Calu3 (cell line): Measurements from ENCODE around the gene OPTC. TPM values are rescaled to one million over a fixed set of nuclear protein-coding genes. Genes with fewer than 3 reads are reported as not detected.

Experiments
- BruUV-seq: library from RNA; stranded (reverse); fragments of 400-500 nt; replicated peaks from 2 replicates; lab custom pipeline; 2021; lab: Mats Ljungman, UMichigan
- CTCF ChIA-PET: fragments of 300-600 bp; sonication (Branson Sonifier 250); formaldehyde crosslinking; loops from one replicate; lab custom pipeline; 2022; ENCODE audit warnings: antibody characterized with exemption; lab: Charles Lee
- DNase-seq: peaks from one replicate; pipeline ENCODE4 v3.0.0; 2022
- H3K27ac Mint-ChIP-seq: one replicate; pipeline ENCODE4 v1.8.0; 2022; ENCODE audit warnings: mixed read lengths; ENCODE audit not compliant: unreplicated experiment
- H3K27me3 Mint-ChIP-seq: one replicate; pipeline ENCODE4 v1.8.0; 2022; ENCODE audit warnings: mixed read lengths; ENCODE audit not compliant: unreplicated experiment
- H3K36me3 Mint-ChIP-seq: one replicate; pipeline ENCODE4 v1.8.0; 2022; ENCODE audit warnings: mild to moderate bottlenecking, moderate library complexity, mixed read lengths; ENCODE audit not compliant: insufficient read depth, unreplicated experiment
- H3K4me1 Mint-ChIP-seq: one replicate; pipeline ENCODE4 v1.8.0; 2022; ENCODE audit warnings: mild to moderate bottlenecking, low read depth, mixed read lengths; ENCODE audit not compliant: unreplicated experiment
- H3K4me3 Mint-ChIP-seq: one replicate; pipeline ENCODE4 v1.8.0; 2022; ENCODE audit warnings: mild to moderate bottlenecking, low read depth, moderate library complexity, mixed read lengths; ENCODE audit not compliant: unreplicated experiment
- H3K9me3 Mint-ChIP-seq: one replicate; pipeline ENCODE4 v1.8.0; 2022; ENCODE audit warnings: low read depth, mixed read lengths; ENCODE audit not compliant: unreplicated experiment
- intact Hi-C: fragments of 100-400 bp; cut with micrococcal nuclease; formaldehyde crosslinking; loops from one replicate; pipeline ENCODE4 v1.10.0; 2022; ENCODE audit not compliant: unreplicated experiment
- total RNA-seq: library from RNA; stranded (reverse); gene quantifications from 2 replicates; pipeline ENCODE4 v1.2.3, GENCODE V29; 2022
- TF ChIP-seq, protein P1 (sequence below): fragments of 200-600 bp; IDR thresholded peaks from one replicate; pipeline ENCODE4 v1.8.0; 2022; ENCODE audit warnings: antibody characterized with exemption; ENCODE audit not compliant: unreplicated experiment

OPTC gene
- total RNA-seq, 1 experiment from 2014 or later, result not detected

DNA sequence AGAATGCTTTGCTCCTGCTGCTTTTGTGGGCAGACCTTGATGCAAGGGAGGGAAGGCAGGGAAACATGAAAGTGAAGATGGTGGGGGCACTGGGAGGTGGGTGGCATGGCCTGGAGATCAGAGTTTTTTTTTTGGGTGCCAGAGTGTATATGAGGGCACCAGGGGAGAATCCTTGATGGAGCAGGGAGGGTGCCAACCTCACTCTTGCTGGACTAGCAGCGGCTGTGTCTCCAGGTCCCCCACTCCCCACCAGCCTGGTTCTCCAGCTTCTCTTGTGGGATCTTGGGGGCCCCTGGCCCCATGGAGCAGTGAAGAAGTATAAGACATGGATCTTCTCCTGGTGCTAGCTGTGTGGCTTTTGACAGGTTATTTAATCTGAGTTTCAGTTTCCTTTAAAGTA, 31.8 kb upstream of the OPTC start:
- H3K9me3 Mint-ChIP-seq, result no peaks in the 10 kb centered on the region
- DNase-seq, result no peak
- BruUV-seq, result no TSS peak
- H3K4me1 Mint-ChIP-seq, result no peaks in the 10 kb centered on the region
- intact Hi-C loops, result no loop called here
- peaks cover 96% of the 10 kb centered on the region for H3K27me3 Mint-ChIP-seq
- no peak overlapping the region for H3K27ac Mint-ChIP-seq
- TF ChIP-seq, protein P1, sequence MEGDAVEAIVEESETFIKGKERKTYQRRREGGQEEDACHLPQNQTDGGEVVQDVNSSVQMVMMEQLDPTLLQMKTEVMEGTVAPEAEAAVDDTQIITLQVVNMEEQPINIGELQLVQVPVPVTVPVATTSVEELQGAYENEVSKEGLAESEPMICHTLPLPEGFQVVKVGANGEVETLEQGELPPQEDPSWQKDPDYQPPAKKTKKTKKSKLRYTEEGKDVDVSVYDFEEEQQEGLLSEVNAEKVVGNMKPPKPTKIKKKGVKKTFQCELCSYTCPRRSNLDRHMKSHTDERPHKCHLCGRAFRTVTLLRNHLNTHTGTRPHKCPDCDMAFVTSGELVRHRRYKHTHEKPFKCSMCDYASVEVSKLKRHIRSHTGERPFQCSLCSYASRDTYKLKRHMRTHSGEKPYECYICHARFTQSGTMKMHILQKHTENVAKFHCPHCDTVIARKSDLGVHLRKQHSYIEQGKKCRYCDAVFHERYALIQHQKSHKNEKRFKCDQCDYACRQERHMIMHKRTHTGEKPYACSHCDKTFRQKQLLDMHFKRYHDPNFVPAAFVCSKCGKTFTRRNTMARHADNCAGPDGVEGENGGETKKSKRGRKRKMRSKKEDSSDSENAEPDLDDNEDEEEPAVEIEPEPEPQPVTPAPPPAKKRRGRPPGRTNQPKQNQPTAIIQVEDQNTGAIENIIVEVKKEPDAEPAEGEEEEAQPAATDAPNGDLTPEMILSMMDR, result no peak
- no peaks in the 10 kb centered on the region for H3K36me3 Mint-ChIP-seq
- CTCF ChIA-PET, result no interaction called here
- H3K4me3 Mint-ChIP-seq, result no peak overlapping the region

DNA sequence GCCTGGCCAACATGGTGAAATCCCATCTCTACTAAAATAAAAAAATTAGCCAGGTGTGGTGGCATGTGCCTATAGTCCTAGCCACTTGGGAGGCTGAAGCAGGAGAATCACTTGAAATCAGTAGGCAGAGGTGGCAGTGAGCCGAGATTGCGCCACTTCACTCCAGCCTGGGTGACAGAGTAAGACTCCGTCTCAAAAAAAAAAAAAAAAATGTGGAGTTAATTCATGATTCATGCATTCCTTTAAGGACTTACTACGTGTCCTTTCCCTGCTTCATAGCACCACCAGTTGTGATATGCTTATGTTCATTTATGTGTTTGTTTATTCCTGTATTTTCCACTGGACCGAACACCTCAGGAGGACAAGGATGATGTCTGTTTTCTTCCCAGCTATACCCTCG, 31.1 kb upstream of the OPTC start:
- H3K36me3 Mint-ChIP-seq, result no peaks in the 10 kb centered on the region

DNA sequence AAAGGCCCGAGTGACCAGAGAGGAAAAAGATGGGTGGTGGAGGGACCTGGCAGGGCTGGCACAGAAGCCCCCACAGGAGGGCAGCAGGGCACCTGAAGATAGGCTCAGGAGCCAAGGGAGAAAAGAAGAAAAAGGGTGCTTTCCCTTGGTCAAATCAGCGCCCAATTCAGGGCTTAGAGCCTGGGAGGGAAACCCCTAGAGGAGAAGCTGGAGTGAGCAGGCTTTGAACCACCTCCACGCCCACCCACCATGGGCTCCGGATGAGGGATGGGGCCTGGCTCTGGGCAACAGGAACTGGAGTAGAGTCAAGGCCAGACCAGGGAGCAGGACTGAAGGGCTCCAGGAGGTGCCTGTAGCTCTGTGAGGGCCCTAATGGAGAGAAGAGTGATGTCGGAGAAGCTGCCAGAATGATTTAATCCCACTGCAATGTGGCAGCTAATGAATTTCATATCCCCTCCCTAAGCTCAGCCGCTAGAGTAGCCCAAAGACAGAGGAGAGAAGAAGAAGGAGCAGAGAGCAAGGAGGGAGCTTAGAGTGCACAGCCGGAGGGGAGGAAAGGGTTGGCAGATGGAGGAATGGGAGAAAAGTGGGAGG, 30.4 kb upstream of the OPTC start:
- H3K27me3 Mint-ChIP-seq, result peaks cover 96% of the 10 kb centered on the region
- intact Hi-C loops, result no loop called here
- no peaks in the 10 kb centered on the region for H3K4me1 Mint-ChIP-seq
- no peak overlapping the region for H3K27ac Mint-ChIP-seq
- no peak overlapping the region for H3K4me3 Mint-ChIP-seq
- CTCF ChIA-PET, result interaction anchor here (0.5 to 0.9 kb wide), 4 partner anchors 12 to 1513 kb away, joined by 3 to 4 read pairs (median 4); partner anchors contain the start of gene PRELP
- DNase-seq, result no peak
- H3K36me3 Mint-ChIP-seq, result no peaks in the 10 kb centered on the region
- BruUV-seq, result no TSS peak
- TF ChIP-seq, protein P1, result no peak
- no peaks in the 10 kb centered on the region for H3K9me3 Mint-ChIP-seq

More for the DNA sequence above, 31.1 kb upstream of the OPTC start:
- Mint-ChIP-seq H3K27me3 (peaks cover 96% of the 10 kb centered on the region), H3K9me3 (no peaks in the 10 kb centered on the region), H3K4me3 (no peak overlapping the region), H3K4me1 (no peaks in the 10 kb centered on the region), H3K27ac (no peak overlapping the region)
- intact Hi-C loops, result no loop called here
- TF ChIP-seq, protein P1, result no peak
- CTCF ChIA-PET, result interaction anchor here (0.7 to 0.8 kb wide), 2 partner anchors 13 to 1514 kb away, joined by 3 to 4 read pairs; partner anchors contain the start of gene PRELP
- DNase-seq, result no peak
- no TSS peak for BruUV-seq

DNA sequence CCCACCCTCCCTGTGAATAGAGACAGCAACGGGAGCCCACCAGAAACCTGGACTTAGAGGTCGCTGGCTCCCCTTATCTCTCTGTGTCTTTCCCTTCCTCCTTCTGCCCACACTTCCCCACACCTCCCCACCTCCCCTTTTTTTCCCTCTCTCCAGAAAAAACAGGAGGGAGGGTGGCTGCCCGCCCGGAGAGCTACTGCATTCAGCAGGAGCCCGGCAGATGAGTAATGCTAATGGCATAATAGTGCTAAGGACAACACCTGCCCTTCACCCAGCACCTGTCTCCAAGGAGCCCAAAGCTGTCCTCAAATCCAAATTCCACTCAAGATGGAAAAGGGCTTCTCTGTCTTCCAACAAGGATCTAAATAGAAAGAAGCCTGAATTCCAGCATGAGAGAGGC, 29.7 kb upstream of the OPTC start:
- no peak for DNase-seq

More for the DNA sequence above, 29.7 kb upstream of the OPTC start:
- H3K4me1 Mint-ChIP-seq, result no peaks in the 10 kb centered on the region
- intact Hi-C loops, result no loop called here
- H3K9me3 Mint-ChIP-seq, result no peaks in the 10 kb centered on the region
- H3K36me3 Mint-ChIP-seq, result no peaks in the 10 kb centered on the region
- CTCF ChIA-PET, result interaction anchor here (0.5 to 0.9 kb wide), 3 partner anchors 11 to 149 kb away, joined by 3 to 5 read pairs (median 4); partner anchors contain the start of gene PRELP
- no TSS peak for BruUV-seq
- no peak overlapping the region for H3K27ac Mint-ChIP-seq
- TF ChIP-seq, protein P1, result no peak
- H3K27me3 Mint-ChIP-seq, result peaks cover 96% of the 10 kb centered on the region
- H3K4me3 Mint-ChIP-seq, result no peak overlapping the region
